K562 (cell line): ENCODE results near the gene PPARD. TPM values are rescaled to one million over a fixed set of nuclear protein-coding genes. Genes with fewer than 3 reads are reported as not detected.

Experiments used
- ATAC-seq: fragments of 200-7000 bp; cut with Tn5 transposase; 3 replicates; pipeline ENCODE4 v1.9.1; 2020; ENCODE audit warnings: moderate library complexity
- BruUV-seq: library from RNA; stranded (reverse); fragments of 400-500 nt; replicated peaks from 2 replicates; lab custom pipeline; 2021; lab: Mats Ljungman, UMichigan
- CTCF ChIA-PET: fragments of 300-600 bp; formaldehyde crosslinking; extraction: SDS; loops from one replicate; lab custom pipeline; 2021; ENCODE audit warnings: low intra/inter-chr PET ratio; lab: Yijun Ruan, JAX
- POLR2A ChIA-PET: fragments of 300-600, 350-650 bp; sonication (Branson Sonifier 250); formaldehyde crosslinking; extraction: SDS; loops from one replicate; lab custom pipeline; 2021; ENCODE audit warnings: antibody characterized with exemption, inconsistent platforms; lab: Yijun Ruan, JAX
- DNase-seq, 4 experiments: peaks; one replicate each; pipeline versions ENCODE4 v3.0.0 to v3.0.0-alpha.2; 2011 to 2018; ENCODE audit warnings: low spot score in 3 of 4, mixed read lengths in 3 of 4; ENCODE audit errors: extremely low read depth in 1 of 4
- FAIRE-seq: peaks from 2 replicates; lab custom pipeline; 2011; peaks lifted over from hg19 to GRCh38; lab: Jason Lieb, UNC
- H2AFZ ChIP-seq: 2 replicates; pipeline ENCODE4 v1.6.0; 2011; ENCODE audit warnings: low read depth, low read length, control low read depth, inconsistent platforms
- H3K27ac ChIP-seq: fragments of 200-600 bp; 3 replicates; pipeline ENCODE4 v1.8.0; 2011; ENCODE audit warnings: low read depth, mild to moderate bottlenecking, control low read depth, inconsistent platforms, low read length, moderate library complexity, mixed read lengths; ENCODE audit errors: extremely low read depth
- H3K27me3 ChIP-seq, 2 experiments: fragments of 300-600 bp in 1 of 2; 2 replicates in 1 of 2; 3 replicates in 1 of 2; pipeline versions ENCODE4 v1.6.0 to v1.8.0; 2011; ENCODE audit warnings: inconsistent platforms in 2 of 2, low read length in 2 of 2, mild to moderate bottlenecking in 1 of 2, mixed read lengths in 1 of 2, moderate library complexity in 1 of 2; ENCODE audit not compliant: control insufficient read depth in 2 of 2, insufficient read depth in 2 of 2
- H3K36me3 ChIP-seq: fragments of 300-600 bp; 3 replicates; pipeline ENCODE4 v1.8.0; 2011; ENCODE audit warnings: mild to moderate bottlenecking, low read length, inconsistent platforms; ENCODE audit not compliant: control insufficient read depth, insufficient read depth
- H3K4me1 ChIP-seq, 2 experiments: fragments of 200-600 bp in 1 of 2; replicated peaks in 1 of 2; 2 replicates in 1 of 2; 3 replicates in 1 of 2; pipeline versions ENCODE4 v1.5.1 to v1.8.0; 2011; ENCODE audit warnings: inconsistent platforms in 2 of 2, low read length in 2 of 2, mild to moderate bottlenecking in 1 of 2, mixed read lengths in 1 of 2, moderate library complexity in 1 of 2; ENCODE audit not compliant: control insufficient read depth in 2 of 2, insufficient read depth in 2 of 2
- H3K4me2 ChIP-seq: 2 replicates; pipeline ENCODE4 v1.6.1; 2011; ENCODE audit warnings: low read length, control low read depth, inconsistent platforms, mixed read lengths; ENCODE audit not compliant: insufficient read depth
- H3K4me3 ChIP-seq: fragments of 200-600 bp; sonication (generic), shearing (Covaris generic); 2 replicates; pipeline ENCODE4 v1.5.1; 2016; ENCODE audit warnings: control low read depth, inconsistent platforms
- H3K79me2 ChIP-seq: fragments of 200-600 bp; 3 replicates; pipeline ENCODE4 v1.8.0; 2011; ENCODE audit warnings: low read length, inconsistent platforms; ENCODE audit not compliant: control insufficient read depth, insufficient read depth
- H3K9ac ChIP-seq, 2 experiments: 2 replicates each; pipeline versions ENCODE4 v1.6.0 to v1.6.1; 2011; ENCODE audit warnings: low read depth in 2 of 2, low read length in 2 of 2, control low read depth in 1 of 2, inconsistent platforms in 1 of 2, mild to moderate bottlenecking in 1 of 2, mixed read lengths in 1 of 2; ENCODE audit not compliant: insufficient read depth in 1 of 2
- H3K9me1 ChIP-seq: one replicate; pipeline ENCODE4 v1.6.0; 2011; ENCODE audit warnings: inconsistent platforms, mild to moderate bottlenecking, low read length, moderate library complexity; ENCODE audit not compliant: control insufficient read depth, insufficient read depth
- H3K9me3 ChIP-seq: replicated peaks from 2 replicates; pipeline ENCODE4 v1.5.1; 2011; ENCODE audit warnings: low read depth, low read length, inconsistent platforms; ENCODE audit not compliant: control insufficient read depth, insufficient read depth
- H4K20me1 ChIP-seq: replicated peaks from 2 replicates; pipeline ENCODE4 v1.6.1; 2011; ENCODE audit warnings: low read length, inconsistent platforms, mixed read lengths; ENCODE audit not compliant: control insufficient read depth, insufficient read depth
- CBX1 ChIP-seq: sonication (generic); IDR thresholded peaks from 2 replicates; pipeline ENCODE4 v1.6.1; 2016; ENCODE audit warnings: antibody characterized with exemption, low read depth, mild to moderate bottlenecking
- GATAD2A ChIP-seq: fragments of 450-650 bp; IDR thresholded peaks from 2 replicates; pipeline ENCODE4 v1.6.1; 2017
- MAFF ChIP-seq: IDR thresholded peaks from 2 replicates; pipeline ENCODE4 v1.6.1; 2012; ENCODE audit warnings: low read length, improper control_type of control experiment
- MECOM ChIP-seq: fragments of 250-450 bp; sonication (Bioruptor Pico); IDR thresholded peaks from 2 replicates; pipeline ENCODE4 v1.8.0; 2022; ENCODE audit warnings: inconsistent platforms
- MED1 ChIP-seq: sonication (generic); formaldehyde crosslinking; IDR thresholded peaks from 2 replicates; pipeline ENCODE4 v1.8.1; 2023; ENCODE audit warnings: missing genetic modification reagents, borderline replicate concordance
- PHB ChIP-seq: fragments of 250-450 bp; sonication (Bioruptor Pico); IDR thresholded peaks from 2 replicates; pipeline ENCODE4 v1.5.0; 2021
- TAF7 ChIP-seq: fragments of 450-650 bp; IDR thresholded peaks from 2 replicates; pipeline ENCODE4 v1.6.1; 2016; ENCODE audit warnings: missing genetic modification characterization, missing compliant biosample characterization
- TRIM28 ChIP-seq: fragments of 450-650 bp; IDR thresholded peaks from 2 replicates; pipeline ENCODE4 v1.6.1; 2017
- ZKSCAN1 ChIP-seq: fragments of 150-350 bp; IDR thresholded peaks from 2 replicates; pipeline ENCODE4 v1.6.1; 2016; ENCODE audit warnings: low read depth, low read length
- WGBS: fragments of 100-300 bp; shearing (Covaris generic); methylation state at CpG from one replicate; pipeline ENCODE4 v1.1.6; 2016; ENCODE audit warnings: low coverage, mixed read lengths; ENCODE audit not compliant: insufficient coverage; ENCODE audit errors: missing lambda C conversion rate; 5-methylcytosine and 5-hydroxymethylcytosine counted together
- in situ Hi-C: fragments of 300-500 bp; cut with MboI; formaldehyde crosslinking; loops from 4 replicates; pipeline ENCODE4 v1.15.0; 2018; ENCODE audit warnings: inconsistent platforms, mixed read lengths
- intact Hi-C: fragments of 100-400 bp; cut with micrococcal nuclease; formaldehyde crosslinking; loops from 2 replicates; pipeline ENCODE4 v1.14.2; 2022
- polyA plus RNA-seq, 8 experiments: library from polyadenylated mRNA; depleted of rRNA in 4 of 8; stranded (reverse) in 5 of 8; unstranded in 3 of 8; fragments of >200 nt; fragmentation: Nextera tagmentation in 2 of 8; fragmentation: Illumina TruSeq in 1 of 8; extraction: Ambion mirVana in 2 of 8; extraction: Trizol in 1 of 8; gene quantifications; 2 replicates each; pipeline versions ENCODE4 v1.2.1 to v1.2.3, GENCODE V29; 2011 to 2014; ENCODE audit warnings: inconsistent platforms in 1 of 8, missing spikeins in 1 of 8
- total RNA-seq, 7 experiments: library from RNA; depleted of rRNA in 6 of 7; stranded (reverse); fragments of >200 nt in 6 of 7; fragmentation: Illumina TruSeq in 2 of 7; extraction: Trizol in 2 of 7; gene quantifications; 2 replicates each; pipeline versions ENCODE4 v1.2.1 to v1.2.3, GENCODE V29; 2011 to 2021; ENCODE audit warnings: low replicate concordance in 1 of 7
- TF ChIP-seq, protein P1 (sequence below): sonication (generic); formaldehyde crosslinking; IDR thresholded peaks from 2 replicates; pipeline ENCODE4 v1.8.0; 2023; ENCODE audit warnings: mild to moderate bottlenecking, missing genetic modification reagents
- TF ChIP-seq, protein P2 (sequence below): fragments of 250-450 bp; sonication (Bioruptor Pico); IDR thresholded peaks from 2 replicates; pipeline ENCODE4 v1.9.0; 2021; ENCODE audit warnings: mild to moderate bottlenecking, inconsistent platforms

Gene PPARD
- total and polyA plus RNA-seq, 9 of the 15 experiments (the other 6 are each of a cell fraction or from before 2014, with no cell fraction given) = 0.14 to 13.2 (median 3.8) TPM

DNA sequence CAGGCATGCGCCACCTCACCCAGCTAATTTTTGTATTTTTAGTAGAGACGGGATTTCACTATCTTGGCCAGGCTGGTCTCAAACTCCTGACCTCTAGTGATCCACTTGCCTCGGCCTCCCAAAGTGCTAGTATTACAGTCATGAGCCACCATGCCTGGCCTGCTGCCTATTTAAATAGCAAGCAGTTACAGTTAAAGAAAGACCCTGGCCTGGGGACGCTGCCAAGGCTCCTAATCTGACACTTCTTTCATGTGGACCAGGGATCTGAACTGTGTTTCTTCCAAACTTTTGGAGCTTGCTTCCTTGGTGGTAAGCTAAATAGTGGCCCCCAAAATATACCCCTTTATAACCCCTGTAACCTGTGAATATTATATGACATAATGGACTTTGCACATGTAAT lies 15.3 kb downstream of the PPARD start (continued):
- TF ChIP-seq, protein P1, sequence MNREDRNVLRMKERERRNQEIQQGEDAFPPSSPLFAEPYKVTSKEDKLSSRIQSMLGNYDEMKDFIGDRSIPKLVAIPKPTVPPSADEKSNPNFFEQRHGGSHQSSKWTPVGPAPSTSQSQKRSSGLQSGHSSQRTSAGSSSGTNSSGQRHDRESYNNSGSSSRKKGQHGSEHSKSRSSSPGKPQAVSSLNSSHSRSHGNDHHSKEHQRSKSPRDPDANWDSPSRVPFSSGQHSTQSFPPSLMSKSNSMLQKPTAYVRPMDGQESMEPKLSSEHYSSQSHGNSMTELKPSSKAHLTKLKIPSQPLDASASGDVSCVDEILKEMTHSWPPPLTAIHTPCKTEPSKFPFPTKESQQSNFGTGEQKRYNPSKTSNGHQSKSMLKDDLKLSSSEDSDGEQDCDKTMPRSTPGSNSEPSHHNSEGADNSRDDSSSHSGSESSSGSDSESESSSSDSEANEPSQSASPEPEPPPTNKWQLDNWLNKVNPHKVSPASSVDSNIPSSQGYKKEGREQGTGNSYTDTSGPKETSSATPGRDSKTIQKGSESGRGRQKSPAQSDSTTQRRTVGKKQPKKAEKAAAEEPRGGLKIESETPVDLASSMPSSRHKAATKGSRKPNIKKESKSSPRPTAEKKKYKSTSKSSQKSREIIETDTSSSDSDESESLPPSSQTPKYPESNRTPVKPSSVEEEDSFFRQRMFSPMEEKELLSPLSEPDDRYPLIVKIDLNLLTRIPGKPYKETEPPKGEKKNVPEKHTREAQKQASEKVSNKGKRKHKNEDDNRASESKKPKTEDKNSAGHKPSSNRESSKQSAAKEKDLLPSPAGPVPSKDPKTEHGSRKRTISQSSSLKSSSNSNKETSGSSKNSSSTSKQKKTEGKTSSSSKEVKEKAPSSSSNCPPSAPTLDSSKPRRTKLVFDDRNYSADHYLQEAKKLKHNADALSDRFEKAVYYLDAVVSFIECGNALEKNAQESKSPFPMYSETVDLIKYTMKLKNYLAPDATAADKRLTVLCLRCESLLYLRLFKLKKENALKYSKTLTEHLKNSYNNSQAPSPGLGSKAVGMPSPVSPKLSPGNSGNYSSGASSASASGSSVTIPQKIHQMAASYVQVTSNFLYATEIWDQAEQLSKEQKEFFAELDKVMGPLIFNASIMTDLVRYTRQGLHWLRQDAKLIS (CRISPR knock-in tag) = no peak
- TF ChIP-seq MECOM (no peak), ZKSCAN1 (no peak)

DNA sequence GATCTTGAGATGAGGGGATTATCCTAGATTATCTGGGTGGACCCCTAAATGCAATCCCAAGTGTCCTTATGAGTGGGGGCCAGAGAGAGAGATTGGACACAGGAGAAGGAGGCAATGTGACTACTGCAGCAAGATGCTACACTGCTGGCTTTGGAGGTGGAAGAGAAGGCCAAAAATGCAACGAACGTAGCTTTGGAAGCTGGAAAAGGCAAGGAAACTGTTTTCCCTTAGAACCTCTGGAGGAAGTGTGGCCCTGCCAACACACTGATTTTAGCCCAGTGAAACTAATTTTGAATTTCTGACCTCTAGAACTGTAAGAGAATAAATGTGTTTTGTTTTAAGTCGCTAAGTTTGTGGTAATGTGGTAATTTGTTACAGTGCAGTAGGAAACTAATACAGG lies 15.7 kb downstream of the PPARD start:
- no peak overlapping the region for H3K9ac ChIP-seq
- BruUV-seq = no TSS peak
- no peak overlapping the region for H3K4me3 ChIP-seq
- H3K36me3 ChIP-seq = peaks cover 16% of the 10 kb centered on the region; the same call in 2 of the 3 replicates
- no peaks in the 10 kb centered on the region for H3K9me3 ChIP-seq
- ChIA-PET CTCF (no interaction called here), POLR2A (interaction anchor here (0.7 to 2.9 kb wide), 5 partner anchors 10 to 56 kb away, joined by 3 to 10 read pairs (median 5); no protein-coding TSS in a partner anchor)
- no peak overlapping the region for H3K4me2 ChIP-seq
- no peak overlapping the region for H2AFZ ChIP-seq
- peaks cover 11% of the 10 kb centered on the region; the same call in 1 of the 3 replicates for H3K79me2 ChIP-seq
- no peaks in the 10 kb centered on the region for H3K27me3 ChIP-seq
- FAIRE-seq = no peak
- intact Hi-C loops = no loop called here
- H3K9me1 ChIP-seq = no peaks in the 10 kb centered on the region
- H3K4me1 ChIP-seq = peaks cover 9 to 16% of the 10 kb centered on the region in 2 experiments
- in situ Hi-C loops = no loop called here
- ATAC-seq = no peak
- no peaks in the 10 kb centered on the region for H4K20me1 ChIP-seq
- 55% methylated on average over 3 of the region's 3 CpGs for WGBS
- no peak overlapping the region for H3K27ac ChIP-seq
- no peak for TF ChIP-seq MAFF
- no peak for TF ChIP-seq TAF7 (tag)
- TF ChIP-seq CBX1 = no peak
- TF ChIP-seq GATAD2A = no peak
- TF ChIP-seq TRIM28 = no peak
- no peak for TF ChIP-seq MED1
- TF ChIP-seq, protein P2, sequence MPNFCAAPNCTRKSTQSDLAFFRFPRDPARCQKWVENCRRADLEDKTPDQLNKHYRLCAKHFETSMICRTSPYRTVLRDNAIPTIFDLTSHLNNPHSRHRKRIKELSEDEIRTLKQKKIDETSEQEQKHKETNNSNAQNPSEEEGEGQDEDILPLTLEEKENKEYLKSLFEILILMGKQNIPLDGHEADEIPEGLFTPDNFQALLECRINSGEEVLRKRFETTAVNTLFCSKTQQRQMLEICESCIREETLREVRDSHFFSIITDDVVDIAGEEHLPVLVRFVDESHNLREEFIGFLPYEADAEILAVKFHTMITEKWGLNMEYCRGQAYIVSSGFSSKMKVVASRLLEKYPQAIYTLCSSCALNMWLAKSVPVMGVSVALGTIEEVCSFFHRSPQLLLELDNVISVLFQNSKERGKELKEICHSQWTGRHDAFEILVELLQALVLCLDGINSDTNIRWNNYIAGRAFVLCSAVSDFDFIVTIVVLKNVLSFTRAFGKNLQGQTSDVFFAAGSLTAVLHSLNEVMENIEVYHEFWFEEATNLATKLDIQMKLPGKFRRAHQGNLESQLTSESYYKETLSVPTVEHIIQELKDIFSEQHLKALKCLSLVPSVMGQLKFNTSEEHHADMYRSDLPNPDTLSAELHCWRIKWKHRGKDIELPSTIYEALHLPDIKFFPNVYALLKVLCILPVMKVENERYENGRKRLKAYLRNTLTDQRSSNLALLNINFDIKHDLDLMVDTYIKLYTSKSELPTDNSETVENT (CRISPR knock-in tag) = no peak
- TF ChIP-seq PHB = no peak
- no peak for DNase-seq
